Sigmoid colon (tissue), 7 donors: Measurements from ENCODE around the gene CNTNAP5. TPM values are rescaled to one million over a fixed set of nuclear protein-coding genes. Genes with fewer than 3 reads are reported as not detected.

Experiments
- DNase-seq: peaks from one replicate; pipeline ENCODE4 v3.0.0-alpha.2; 2019
- H3K27ac ChIP-seq, 4 donors: fragments of 200-600 bp; sonication (generic); one replicate each; pipeline ENCODE4 v1.5.1; 2016 to 2019; ENCODE audit warnings: mild to moderate bottlenecking in 1 of 4
- H3K27me3 ChIP-seq, 3 donors: fragments of 200-600 bp; sonication (generic); one replicate each; pipeline ENCODE4 v1.5.1; 2019; ENCODE audit warnings: mild to moderate bottlenecking in 1 of 3
- H3K36me3 ChIP-seq, 4 donors: fragments of 200-600 bp; sonication (generic); one replicate each; pipeline ENCODE4 v1.5.1; 2016 to 2019
- H3K4me1 ChIP-seq, 4 donors: fragments of 200-600 bp; sonication (generic); one replicate each; pipeline ENCODE4 v1.5.1; 2017 to 2019
- H3K4me3 ChIP-seq, 4 donors: fragments of 200-600 bp; sonication (generic); one replicate each; pipeline ENCODE4 v1.5.1; 2017 to 2019; ENCODE audit warnings: mild to moderate bottlenecking in 2 of 4, moderate library complexity in 1 of 4
- H3K9me3 ChIP-seq, 4 donors: fragments of 200-600 bp in 3 of 4; sonication (generic) in 3 of 4; one replicate each; pipeline versions ENCODE4 v1.5.1 to v1.6.1; 2013 to 2019
- EP300 ChIP-seq, 4 donors: sonication (generic); formaldehyde crosslinking; IDR thresholded peaks; one replicate each; pipeline ENCODE4 v1.6.1; 2017; ENCODE audit warnings: antibody characterized with exemption in 4 of 4
- POLR2A ChIP-seq, 2 donors: fragments of 450-650 bp; IDR thresholded peaks; one replicate each; pipeline ENCODE4 v1.6.1; 2016; ENCODE audit warnings: antibody characterized with exemption in 2 of 2, mild to moderate bottlenecking in 2 of 2, moderate library complexity in 2 of 2
- POLR2AphosphoS5 ChIP-seq, 4 donors: sonication (generic); formaldehyde crosslinking; IDR thresholded peaks; one replicate each; pipeline ENCODE4 v1.6.1; 2017; ENCODE audit warnings: antibody characterized with exemption in 4 of 4
- WGBS, 2 donors: extraction: QIAGEN DNeasy Blood & Tissue Kit; methylation state at CpG; one replicate each; pipeline ENCODE4 v1.1.7; 2013; 5-methylcytosine and 5-hydroxymethylcytosine counted together
- intact Hi-C: fragments of 100-400 bp; cut with DNase I; formaldehyde crosslinking; loops from one replicate; pipeline ENCODE4 v1.15.1; 2023
- polyA plus RNA-seq, 3 donors: library from polyadenylated mRNA; stranded (reverse); fragments of 200-250 nt; gene quantifications; one replicate each; pipeline ENCODE4 v1.2.3, GENCODE V29; 2013
- total RNA-seq, 4 donors: library from RNA; depleted of rRNA; stranded (reverse); fragments of >200 nt; gene quantifications; one replicate each; pipeline ENCODE4 v1.1.0, GENCODE V29; 2016
- TF ChIP-seq, protein P1 (sequence below), 4 experiments: fragments of 450-650 bp in 3 of 4; fragments of 200-600 bp in 1 of 4; IDR thresholded peaks; one replicate each; pipeline ENCODE4 v1.5.1; 2016 to 2019; ENCODE audit warnings: antibody characterized with exemption in 4 of 4, mild to moderate bottlenecking in 3 of 4, moderate library complexity in 2 of 4
- donor health status: healthy with polysubstance abuse.
- donor health status: Bipolar disorder and iron deficiency.
- donor health status: healthy.

The CNTNAP5 gene
- total and polyA plus RNA-seq, 7 donors, result 0.74 to 4.5 (median 1.5) TPM; not detected in 2

DNA sequence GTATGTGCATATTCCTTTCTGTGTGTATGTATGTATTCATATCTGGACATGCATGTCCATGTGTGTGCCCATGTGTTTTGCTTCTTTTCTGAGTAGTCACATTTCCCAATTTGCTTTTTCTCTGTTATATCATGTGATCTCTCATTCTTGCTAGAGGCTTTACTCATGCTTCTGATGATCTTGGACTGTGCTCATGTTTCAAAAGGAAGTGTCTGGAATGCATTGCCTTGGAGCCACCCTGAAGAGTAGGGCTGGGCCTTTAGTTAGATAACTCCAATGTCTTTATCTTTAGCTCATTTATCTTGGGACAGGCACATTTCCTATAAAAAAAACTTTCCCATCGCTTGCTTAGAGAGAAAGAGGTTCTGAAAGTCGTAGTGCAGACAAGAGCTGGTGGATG, 859.2 kb downstream of the CNTNAP5 start:
- Histone ChIP-seq H3K36me3 (no peaks in the 10 kb centered on the region), H3K4me3 (no peak overlapping the region), H3K27ac (no peak overlapping the region), H3K4me1 (no peaks in the 10 kb centered on the region), H3K27me3 (no peaks in the 10 kb centered on the region), H3K9me3 (no peaks in the 10 kb centered on the region)
- 74 to 79% methylated on average over 2 of the region's 2 CpGs for WGBS, 2 donors
- no peak for TF ChIP-seq POLR2AphosphoS5 (IDR thresholded peaks at IDR 0.05)
- no peak for TF ChIP-seq POLR2A (IDR thresholded peaks at IDR 0.05)
- TF ChIP-seq, protein P1, sequence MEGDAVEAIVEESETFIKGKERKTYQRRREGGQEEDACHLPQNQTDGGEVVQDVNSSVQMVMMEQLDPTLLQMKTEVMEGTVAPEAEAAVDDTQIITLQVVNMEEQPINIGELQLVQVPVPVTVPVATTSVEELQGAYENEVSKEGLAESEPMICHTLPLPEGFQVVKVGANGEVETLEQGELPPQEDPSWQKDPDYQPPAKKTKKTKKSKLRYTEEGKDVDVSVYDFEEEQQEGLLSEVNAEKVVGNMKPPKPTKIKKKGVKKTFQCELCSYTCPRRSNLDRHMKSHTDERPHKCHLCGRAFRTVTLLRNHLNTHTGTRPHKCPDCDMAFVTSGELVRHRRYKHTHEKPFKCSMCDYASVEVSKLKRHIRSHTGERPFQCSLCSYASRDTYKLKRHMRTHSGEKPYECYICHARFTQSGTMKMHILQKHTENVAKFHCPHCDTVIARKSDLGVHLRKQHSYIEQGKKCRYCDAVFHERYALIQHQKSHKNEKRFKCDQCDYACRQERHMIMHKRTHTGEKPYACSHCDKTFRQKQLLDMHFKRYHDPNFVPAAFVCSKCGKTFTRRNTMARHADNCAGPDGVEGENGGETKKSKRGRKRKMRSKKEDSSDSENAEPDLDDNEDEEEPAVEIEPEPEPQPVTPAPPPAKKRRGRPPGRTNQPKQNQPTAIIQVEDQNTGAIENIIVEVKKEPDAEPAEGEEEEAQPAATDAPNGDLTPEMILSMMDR (IDR thresholded peaks at IDR 0.05), result no peak
- TF ChIP-seq EP300 (IDR thresholded peaks at IDR 0.05), result no peak
- intact Hi-C loops, result no loop called here
- no peak for DNase-seq

DNA sequence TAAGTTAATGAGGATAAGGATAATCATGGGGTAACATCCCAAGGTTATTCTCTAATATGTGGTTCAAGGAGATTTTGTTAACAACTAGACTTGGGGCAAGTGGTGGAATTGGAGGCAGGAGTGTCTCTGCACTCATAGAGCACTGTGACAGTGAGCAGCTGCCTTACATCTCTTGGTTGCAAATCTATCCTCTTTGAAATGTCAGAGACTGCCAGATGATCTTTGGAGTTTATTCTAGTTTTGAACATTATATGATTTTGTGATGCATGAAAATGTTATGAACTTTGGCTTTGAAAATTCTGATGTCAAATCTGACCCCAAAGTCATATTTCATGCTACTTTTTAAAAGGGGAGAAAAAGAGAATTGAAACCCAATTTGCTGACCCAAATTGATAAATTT, 861.1 kb downstream of the CNTNAP5 start:
- Histone ChIP-seq H3K4me1 (no peaks in the 10 kb centered on the region), H3K36me3 (no peaks in the 10 kb centered on the region), H3K27me3 (no peaks in the 10 kb centered on the region), H3K9me3 (no peaks in the 10 kb centered on the region), H3K4me3 (no peak overlapping the region), H3K27ac (no peak overlapping the region)
- no peak for DNase-seq
- intact Hi-C loops, result no loop called here
- TF ChIP-seq POLR2A (IDR thresholded peaks at IDR 0.05), result no peak
- no peak for TF ChIP-seq POLR2AphosphoS5 (IDR thresholded peaks at IDR 0.05)
- no peak for TF ChIP-seq EP300 (IDR thresholded peaks at IDR 0.05)
- TF ChIP-seq, protein P1 (IDR thresholded peaks at IDR 0.05), result no peak

DNA sequence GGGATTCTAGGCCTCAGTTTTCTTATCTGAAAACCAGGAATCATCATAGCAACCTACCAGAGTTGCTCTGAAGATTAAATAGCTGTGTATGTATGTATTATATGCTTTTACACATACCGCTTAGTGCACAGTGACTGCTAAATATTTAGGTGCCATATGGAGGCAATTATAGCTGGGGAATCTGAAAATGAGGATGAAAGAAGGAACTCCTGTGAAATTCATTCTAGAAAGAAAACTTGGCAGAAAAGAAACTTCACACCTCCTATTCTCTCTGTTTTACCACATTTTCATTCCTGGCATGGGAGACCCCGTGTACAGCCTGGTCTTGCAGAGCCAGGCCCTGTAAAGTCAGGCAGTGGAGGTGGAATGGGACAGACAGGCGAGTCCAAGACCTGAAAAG, 862.4 kb downstream of the CNTNAP5 start:
- no peaks in the 10 kb centered on the region for H3K27me3 ChIP-seq
- no peaks in the 10 kb centered on the region for H3K36me3 ChIP-seq
- H3K4me3 ChIP-seq, result no peak overlapping the region
- DNase-seq, result no peak
- 78 to 81% methylated on average over 3 of the region's 3 CpGs for WGBS, 2 donors
- H3K27ac ChIP-seq, result no peak overlapping the region
- no peaks in the 10 kb centered on the region for H3K9me3 ChIP-seq
- intact Hi-C loops, result no loop called here
- no peaks in the 10 kb centered on the region for H3K4me1 ChIP-seq
- no peak for TF ChIP-seq POLR2AphosphoS5 (IDR thresholded peaks at IDR 0.05)
- TF ChIP-seq EP300 (IDR thresholded peaks at IDR 0.05), result no peak
- TF ChIP-seq POLR2A (IDR thresholded peaks at IDR 0.05), result no peak
- TF ChIP-seq, protein P1 (IDR thresholded peaks at IDR 0.05), result no peak

DNA sequence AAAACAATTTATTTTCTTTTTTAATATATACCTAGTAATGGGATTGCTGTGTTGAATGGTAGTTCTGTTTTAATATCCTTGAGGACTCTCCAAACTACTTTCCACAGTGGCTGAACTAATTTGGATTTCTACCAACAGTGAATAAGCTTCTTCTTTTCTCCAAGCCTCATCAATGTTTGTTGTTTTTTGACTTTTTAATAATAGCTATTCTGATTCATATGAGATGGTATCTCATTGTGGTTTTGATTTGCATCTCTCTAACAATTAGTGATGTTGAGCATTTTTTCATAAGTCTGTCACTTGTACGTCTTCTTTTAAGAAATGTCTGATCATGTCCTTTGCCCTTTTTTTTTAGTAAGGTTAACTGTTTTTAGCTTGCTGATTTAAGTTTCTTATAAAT, 863.3 kb downstream of the CNTNAP5 start:
- WGBS, 2 donors, result 86 to 90% methylated on average over 1 of the region's 1 CpG
- TF ChIP-seq, protein P1 (IDR thresholded peaks at IDR 0.05), result no peak
- TF ChIP-seq POLR2A (IDR thresholded peaks at IDR 0.05) (no peak), EP300 (IDR thresholded peaks at IDR 0.05) (no peak), POLR2AphosphoS5 (IDR thresholded peaks at IDR 0.05) (no peak)

DNA sequence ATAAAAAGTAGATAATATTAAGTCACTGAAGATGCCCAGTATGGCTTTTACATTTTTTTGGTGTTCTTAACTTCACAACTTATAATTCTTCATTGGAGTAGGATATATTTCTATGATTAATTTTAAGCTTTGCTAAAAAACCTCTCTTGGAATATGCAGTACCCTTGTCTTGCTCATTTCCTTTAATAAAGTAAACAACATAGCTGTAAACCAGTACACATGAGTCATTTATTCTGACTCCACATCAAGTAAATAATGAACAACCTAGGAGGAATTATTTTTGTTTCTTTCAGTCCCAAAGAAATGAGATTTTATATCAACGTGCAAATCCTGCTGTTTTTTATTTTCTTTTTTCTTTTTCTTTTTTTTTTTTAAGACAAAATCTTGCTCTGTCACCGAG, 869.1 kb downstream of the CNTNAP5 start:
- Histone ChIP-seq H3K4me1 (no peaks in the 10 kb centered on the region), H3K27me3 (no peaks in the 10 kb centered on the region), H3K36me3 (no peaks in the 10 kb centered on the region), H3K9me3 (no peaks in the 10 kb centered on the region), H3K27ac (no peak overlapping the region), H3K4me3 (no peak overlapping the region)
- intact Hi-C loops, result no loop called here
- TF ChIP-seq, protein P1 (IDR thresholded peaks at IDR 0.05), result no peak
- no peak for TF ChIP-seq POLR2AphosphoS5 (IDR thresholded peaks at IDR 0.05)
- TF ChIP-seq EP300 (IDR thresholded peaks at IDR 0.05), result no peak
- TF ChIP-seq POLR2A (IDR thresholded peaks at IDR 0.05), result no peak
- no peak for DNase-seq
- 65 to 66% methylated on average over 2 of the region's 2 CpGs for WGBS, 2 donors

More for the DNA sequence above, 863.3 kb downstream of the CNTNAP5 start:
- Histone ChIP-seq H3K27me3 (no peaks in the 10 kb centered on the region), H3K36me3 (no peaks in the 10 kb centered on the region), H3K27ac (no peak overlapping the region), H3K4me3 (no peak overlapping the region), H3K4me1 (no peaks in the 10 kb centered on the region), H3K9me3 (no peaks in the 10 kb centered on the region)
- no peak for DNase-seq
- intact Hi-C loops, result no loop called here
